Jurkat, Clone E6-1 (cell line): ENCODE data around the gene TMCC3.
A peak's percentile ranks its signal among the peaks of the same experiment; 100 is the strongest.
"Not testable (repeated sequence)": the region's sequence is repeated elsewhere in the genome, so short reads cannot be mapped to it uniquely, and the experiment has no call there.

ENCODE experiments used
- DNase-seq: peaks from one replicate; pipeline ENCODE4 v3.0.0-alpha.2; 2011; ENCODE audit warnings: low read depth, low spot score
- H3K4me3 ChIP-seq: 2 replicates; pipeline ENCODE4 v1.5.1; 2011; ENCODE audit warnings: mild to moderate bottlenecking, low read length, control low read depth, moderate library complexity

The TMCC3 gene

DNA sequence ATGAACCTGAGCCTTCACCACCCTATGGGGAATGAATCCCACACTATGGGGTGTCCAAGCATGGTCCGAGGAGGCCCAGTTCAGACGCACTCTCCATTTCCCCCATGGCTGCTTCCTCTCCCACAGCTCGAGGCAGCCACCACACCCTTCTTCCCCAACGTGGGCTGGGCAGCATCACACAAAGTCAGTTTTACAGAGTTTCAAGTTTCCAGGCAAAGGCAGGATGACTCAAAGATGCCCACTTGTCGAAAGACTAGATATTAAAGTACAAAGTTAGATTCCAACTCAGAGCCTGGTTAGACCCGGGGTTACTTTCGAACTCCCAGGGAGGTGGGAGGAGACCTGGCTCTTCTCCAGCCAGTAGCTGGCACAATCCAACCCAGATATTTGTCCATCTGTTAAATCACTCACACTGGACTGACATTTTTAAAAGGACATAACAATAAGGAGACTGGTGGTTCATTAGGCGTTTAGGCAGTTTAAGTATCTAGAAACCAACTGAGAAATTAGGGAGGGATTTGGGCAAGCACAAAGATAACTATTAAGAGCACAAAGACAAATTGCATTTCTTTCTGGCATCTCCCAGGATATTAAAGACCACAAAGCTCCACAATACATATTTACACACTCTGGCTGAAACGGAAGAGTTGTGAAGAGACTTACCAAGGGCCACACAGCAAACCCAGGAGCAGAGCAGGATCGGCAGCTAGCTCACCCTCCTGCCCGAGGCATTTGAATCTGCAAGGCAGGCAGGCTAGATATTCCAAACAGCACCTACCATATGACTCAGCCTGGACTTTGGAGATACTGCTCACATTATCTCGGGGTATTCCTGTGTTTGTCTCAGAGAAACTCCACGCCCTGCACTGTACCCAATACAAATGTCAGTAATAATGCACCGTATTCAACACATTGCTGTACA lies 34.8 kb downstream of the TMCC3 start:
- no peak overlapping the region for H3K4me3 ChIP-seq

DNA sequence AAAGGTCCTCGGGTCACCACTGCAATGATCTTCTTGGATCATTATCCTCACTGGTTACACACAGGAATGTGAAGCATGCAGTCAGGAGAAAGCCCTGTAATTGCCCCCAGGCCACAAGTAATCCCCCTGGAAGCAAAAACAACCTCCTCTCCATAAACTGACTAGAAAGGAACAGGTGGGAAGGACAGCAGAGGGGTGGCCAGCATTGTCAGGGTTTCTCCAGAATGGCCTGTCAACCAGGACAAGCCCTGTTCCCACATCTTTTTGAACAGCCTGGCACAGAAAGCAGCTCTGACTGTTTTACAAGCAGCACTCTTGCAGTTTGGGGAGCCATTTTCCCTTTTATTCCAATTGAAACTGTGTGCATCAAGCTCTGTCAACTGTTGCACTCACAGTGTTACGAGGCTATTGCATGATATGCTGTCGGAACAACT lies 36.1 kb downstream of the TMCC3 start:
- no peak overlapping the region for H3K4me3 ChIP-seq
- DNase-seq, result no peak

More for the DNA sequence above, 34.8 kb downstream of the TMCC3 start:
- no peak for DNase-seq

DNA sequence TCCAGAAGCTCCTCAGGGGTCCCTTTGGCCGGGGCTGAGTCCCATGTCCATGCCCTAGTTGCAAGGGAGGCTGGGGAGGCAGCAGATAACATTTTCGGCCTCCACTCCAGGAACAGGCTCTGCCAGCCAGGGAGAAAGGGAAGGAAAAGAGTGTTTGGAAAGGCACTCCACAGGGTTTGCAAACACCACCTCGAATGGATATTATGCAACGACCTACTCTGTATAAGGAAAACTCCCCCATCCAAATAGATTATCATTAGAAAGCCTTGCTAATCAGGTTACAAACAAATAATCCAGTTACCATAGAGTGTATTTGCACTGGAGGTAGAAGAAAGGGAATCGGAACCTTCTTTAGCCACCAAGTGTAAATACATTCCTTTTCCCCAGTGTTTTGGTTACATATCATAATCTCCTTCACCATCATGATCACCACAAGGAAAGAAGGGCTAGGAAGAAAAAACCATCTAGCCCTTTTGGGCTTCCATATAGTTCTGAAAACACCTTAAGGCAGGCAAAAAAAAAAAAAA lies 40.4 kb downstream of the TMCC3 start:
- no peak for DNase-seq
- no peak overlapping the region for H3K4me3 ChIP-seq

DNA sequence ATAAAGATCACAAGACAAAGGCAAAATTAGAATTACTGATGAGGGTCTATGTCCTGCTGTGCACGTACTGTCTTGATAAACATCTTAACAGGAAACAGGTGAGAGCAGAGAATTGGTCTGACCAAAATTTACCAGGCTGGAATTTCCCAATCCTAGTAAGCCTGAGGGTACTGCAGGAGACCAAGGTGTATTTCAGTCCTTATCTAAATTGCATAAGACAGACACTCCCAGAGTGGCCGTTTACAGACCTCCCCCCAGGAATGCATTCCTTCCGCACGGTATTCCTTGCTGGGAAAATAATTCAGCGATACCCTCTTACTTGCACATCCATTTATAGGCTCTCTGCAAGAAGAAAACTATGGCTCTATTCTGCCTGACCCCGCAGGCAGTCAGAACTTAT lies 43.5 kb downstream of the TMCC3 start:
- H3K4me3 ChIP-seq, DNase-seq: not testable (repeated sequence)

DNA sequence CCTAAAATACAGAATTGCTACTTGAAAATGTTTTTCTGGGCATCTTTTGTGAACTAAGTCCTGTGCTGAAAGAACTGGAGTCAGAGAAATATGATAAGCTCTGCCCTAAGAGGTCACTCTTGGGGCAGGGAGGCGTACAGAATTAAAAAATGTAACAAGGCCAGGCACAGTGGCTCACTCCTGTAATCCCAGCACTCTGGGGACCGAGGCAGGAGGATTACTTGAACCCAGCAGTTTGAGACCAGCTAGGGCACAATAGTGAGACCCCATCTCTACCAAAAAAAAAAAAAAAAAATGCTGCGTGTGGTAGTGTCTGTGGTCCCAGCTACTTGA lies 46.0 kb downstream of the TMCC3 start:
- no peak overlapping the region for H3K4me3 ChIP-seq
- DNase-seq, result no peak

DNA sequence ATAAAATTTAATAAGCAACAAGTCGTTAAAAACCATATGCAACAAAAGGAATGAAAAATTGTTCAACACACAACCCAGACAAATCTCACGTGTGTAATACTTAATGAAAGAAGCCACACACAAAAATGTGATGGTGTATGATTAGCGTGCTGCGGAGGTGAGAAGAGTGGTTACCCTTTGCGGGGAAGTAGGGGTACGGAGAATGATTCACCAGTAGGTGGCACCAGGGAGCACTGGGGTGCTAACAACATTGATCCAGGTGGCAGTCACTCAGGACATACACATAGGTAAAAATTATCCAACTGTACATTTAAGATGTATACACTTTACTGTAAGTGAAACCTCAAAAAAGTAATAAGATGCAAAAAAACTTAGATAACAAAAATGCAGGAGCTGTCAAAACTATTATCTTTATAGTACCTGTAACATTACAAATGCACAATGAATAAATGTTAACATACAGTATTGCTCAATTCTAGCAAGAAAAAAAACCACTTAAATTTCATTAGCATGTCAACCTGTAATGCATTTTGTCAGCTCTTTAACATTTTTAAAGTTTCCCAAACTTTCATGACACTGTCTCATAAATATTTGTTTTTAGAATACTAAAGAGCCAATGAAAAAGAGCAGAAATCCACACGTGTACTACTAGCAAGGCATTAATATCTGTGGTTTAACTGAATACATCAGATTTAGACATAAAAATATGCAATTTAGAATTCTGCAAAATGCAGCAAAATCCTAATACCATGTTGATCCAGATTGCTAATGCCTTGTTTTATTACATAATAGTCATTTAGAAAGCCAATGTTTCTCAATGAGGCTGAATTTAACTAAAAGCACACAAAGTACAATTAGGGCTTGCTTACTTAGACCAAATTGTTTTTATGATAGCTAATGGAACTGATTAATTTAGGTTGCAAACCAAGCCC lies 46.7 kb downstream of the TMCC3 start:
- peak; percentile 21 for DNase-seq
- no peak overlapping the region for H3K4me3 ChIP-seq

DNA sequence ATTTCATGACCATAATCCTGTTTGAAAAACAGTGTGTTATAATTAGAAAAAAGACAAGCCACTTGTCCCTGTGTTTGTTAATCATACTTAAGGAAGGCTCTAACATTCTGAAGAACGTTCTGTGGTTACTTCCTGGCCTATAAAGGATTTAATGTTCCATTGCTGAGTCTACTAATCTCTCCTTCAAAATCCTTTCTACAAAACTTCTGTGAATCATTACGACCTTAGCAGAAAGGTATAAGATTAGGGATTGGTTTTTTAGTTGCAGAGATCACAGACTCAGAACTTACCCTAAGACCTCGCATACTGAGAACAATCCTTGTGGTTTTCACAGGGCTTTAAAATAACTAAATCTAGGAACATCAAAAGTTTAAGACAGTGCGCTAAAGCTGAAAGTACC lies 48.3 kb downstream of the TMCC3 start:
- no peak overlapping the region for H3K4me3 ChIP-seq
- no peak for DNase-seq

DNA sequence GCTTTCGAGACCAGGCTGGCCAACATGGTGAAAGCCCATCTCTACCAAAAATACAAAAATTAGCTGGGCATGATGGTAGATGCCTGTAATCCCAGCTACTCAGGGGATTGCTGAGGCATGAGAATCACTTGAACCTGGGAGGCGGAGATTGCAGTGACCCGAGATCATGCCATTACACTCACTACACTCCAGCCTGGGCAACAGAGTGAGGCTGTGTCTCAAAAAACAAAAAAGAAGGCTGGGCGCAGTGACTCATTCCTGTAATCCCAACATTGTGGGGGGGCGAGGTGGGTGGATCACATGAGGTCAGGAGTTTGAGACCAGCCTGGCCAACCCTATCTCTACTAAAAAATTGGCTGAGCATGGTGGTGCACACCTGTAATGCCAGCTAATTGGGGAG lies 49.0 kb downstream of the TMCC3 start:
- not testable (repeated sequence) for DNase-seq, H3K4me3 ChIP-seq

DNA sequence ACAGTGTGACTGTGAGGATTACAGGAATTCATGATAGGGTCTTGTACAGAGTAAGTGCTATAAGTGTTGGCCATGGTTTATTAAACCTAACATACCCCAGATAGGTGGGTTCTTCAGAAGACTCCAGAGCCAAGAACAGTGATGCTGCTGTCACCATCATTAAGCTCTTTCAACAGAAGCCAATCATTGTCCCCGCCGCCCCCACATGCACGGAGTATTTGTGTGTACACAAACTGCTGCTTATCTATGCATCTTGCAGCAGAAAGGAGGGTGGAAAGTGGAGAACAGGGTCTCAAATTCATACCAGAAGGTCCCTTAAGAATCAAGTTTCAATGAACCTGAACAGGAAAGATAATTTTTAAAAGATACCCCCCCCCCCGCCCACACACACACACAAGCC lies 51.2 kb downstream of the TMCC3 start:
- H3K4me3 ChIP-seq, result no peak overlapping the region
- DNase-seq, result no peak

DNA sequence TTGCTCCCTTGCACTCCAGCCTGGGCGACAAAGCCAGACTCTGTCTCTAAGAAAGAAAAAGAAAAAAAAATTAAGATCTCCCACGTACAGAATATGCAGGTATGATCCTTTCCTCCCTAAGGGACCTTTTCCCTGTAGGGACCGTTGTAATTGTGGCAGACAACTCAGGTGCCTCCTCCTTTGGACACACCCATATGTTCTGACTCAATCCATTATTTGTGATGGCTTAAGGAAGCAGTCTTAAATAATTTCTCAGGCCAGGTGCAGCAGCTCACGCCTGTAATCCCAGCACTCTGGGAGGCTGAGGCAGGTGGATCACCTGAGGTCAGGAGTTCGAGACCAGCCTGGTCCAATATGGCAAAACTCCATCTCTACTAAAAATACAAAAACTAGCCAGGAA lies 53.1 kb downstream of the TMCC3 start:
- no peak overlapping the region for H3K4me3 ChIP-seq
- DNase-seq, result no peak

DNA sequence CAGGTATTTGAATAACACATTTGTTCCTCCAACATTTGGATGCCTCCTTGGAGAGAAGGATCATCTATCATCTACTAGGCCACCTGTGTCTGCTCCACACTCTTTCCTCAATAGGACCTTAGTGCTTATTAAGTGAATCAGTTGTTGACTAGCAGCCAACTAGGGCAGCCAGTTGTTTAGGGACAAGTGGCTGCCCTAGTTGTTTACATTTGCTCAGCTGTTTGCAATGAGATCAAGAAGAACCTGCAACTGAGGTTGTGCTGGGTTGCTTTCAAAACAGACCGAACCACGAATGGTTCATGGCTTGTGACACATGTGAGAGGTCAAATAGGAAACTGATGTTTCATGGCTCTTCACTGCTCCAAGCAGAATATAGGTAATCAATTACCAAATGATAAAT lies 53.8 kb downstream of the TMCC3 start:
- H3K4me3 ChIP-seq, result no peak overlapping the region
- no peak for DNase-seq

DNA sequence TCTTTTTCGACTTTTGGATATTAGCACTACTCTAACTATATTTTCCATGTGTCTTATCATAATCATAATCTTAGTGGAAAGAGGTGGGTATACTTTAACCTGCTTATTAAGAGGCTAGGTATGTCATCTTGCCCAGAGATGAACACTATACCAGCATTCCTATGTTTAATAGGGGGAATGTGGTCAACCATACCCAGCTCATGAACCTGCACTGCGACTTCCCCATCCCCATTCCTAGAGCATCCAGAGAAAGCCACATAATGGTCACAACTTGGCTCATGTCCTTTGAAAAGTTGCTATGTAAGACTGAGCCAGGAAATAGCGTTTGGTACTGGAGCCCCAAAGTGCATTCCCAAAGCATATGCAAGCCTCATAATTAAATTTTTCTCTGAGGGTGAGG lies 55.2 kb downstream of the TMCC3 start:
- DNase-seq, result no peak
- no peak overlapping the region for H3K4me3 ChIP-seq

DNA sequence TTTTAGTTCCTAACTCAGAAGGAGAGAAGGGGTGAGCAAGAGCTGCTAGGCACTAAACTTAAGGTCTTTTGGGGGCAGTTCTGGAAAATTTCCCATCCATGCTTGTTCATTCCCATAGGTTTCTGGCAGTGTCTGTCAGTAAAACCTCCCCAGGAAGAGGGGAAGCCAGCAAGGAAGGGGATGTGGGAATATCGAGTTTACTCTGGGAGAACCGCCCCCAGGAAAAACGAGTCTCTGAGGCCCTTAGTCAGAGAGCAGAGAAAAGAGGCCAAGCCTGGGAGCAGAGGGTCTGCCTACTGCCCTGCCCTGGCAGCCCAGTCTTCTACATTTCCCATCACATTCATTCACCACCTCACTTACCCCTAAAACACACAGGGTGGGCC lies 55.9 kb downstream of the TMCC3 start:
- no peak overlapping the region for H3K4me3 ChIP-seq
- DNase-seq, result no peak

DNA sequence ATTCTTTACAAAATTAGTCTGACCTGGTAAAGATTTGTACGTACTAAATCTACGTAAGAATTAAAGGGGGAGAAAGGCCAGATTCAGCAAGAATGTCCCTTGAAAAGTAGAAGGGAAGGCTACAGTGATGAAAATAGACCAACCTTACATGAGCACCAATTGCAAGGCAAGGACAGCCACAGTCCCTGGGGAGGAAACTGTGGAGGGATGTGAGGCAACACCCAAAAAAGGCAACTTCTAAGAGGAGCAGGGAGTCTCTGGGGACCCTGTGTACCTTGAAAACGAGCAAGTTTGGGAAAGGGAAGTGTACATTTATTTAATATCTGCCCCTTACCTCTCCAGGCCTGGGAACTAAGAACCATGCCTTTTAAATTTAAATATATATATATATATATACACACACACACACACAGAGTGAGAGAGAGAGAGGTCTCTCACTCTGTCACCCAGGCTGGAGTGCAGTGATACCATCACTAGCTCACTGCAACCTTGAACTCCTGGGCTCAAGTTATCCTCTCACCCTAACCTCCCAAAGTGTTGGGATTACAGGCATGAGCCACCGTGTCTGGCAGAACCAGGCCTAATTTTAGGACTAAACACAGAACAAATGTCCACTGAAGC lies 56.4 kb downstream of the TMCC3 start:
- no peak overlapping the region for H3K4me3 ChIP-seq

DNA sequence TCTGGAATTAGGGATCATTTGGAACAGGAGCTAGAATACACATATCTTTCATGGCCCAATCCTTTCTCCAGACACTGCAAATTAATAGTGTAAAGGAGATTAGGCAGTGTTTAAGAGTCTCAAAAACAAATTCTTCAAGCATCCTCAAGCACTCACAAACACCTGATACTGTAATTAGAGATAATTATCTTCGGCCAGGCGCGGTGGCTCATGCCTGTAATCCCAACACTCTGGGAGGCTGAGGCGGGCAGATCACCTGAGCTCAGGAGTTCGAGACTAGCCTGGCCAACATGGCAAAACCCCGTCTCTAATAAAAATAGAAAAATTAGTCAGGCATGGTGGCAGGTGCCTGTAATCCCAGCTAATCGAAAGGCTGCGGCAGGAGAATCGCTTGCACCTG lies 57.6 kb downstream of the TMCC3 start:
- H3K4me3 ChIP-seq, DNase-seq: not testable (repeated sequence)

More for the DNA sequence above, 56.4 kb downstream of the TMCC3 start:
- DNase-seq, result no peak

DNA sequence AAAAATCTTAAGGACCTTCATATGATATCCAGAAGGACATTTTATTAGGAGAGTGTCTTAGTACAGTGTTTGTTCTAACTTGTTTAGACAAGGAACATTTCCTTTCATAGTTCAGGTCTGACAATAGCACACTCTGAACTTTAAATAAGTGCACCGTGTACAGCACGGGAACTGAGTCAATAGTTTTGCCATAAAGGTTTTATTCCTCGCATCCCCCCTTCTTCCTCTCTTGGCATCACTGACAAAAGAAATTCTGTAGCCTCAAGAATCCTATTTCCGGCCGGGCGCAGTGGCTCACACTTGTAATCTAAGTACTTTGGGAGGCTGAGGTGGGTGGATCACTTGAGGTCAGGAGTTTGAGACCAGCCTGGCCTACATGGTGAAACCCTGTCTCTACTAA lies 58.3 kb downstream of the TMCC3 start:
- no peak for DNase-seq
- H3K4me3 ChIP-seq, result no peak overlapping the region

DNA sequence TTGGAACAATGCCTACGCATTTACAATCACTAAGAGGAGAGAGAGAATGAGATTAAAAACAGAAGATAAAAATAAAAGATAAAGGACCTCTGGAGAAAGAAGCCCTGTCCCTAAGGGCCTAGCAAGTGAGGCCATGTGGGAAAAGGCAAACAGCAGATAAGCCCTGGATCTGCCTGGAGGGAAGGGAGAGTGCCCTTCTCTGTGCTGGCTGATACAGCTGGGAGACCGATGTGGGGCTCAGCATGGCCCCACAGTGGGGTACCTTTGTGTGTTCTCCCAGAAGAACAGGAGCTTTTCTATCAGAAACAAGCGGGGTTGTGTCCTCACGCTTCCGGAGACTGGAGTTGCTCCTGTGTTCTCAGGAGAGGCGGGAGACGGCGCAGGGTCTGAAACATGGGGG lies 59.9 kb downstream of the TMCC3 start:
- H3K4me3 ChIP-seq, result no peak overlapping the region
- DNase-seq, result no peak

DNA sequence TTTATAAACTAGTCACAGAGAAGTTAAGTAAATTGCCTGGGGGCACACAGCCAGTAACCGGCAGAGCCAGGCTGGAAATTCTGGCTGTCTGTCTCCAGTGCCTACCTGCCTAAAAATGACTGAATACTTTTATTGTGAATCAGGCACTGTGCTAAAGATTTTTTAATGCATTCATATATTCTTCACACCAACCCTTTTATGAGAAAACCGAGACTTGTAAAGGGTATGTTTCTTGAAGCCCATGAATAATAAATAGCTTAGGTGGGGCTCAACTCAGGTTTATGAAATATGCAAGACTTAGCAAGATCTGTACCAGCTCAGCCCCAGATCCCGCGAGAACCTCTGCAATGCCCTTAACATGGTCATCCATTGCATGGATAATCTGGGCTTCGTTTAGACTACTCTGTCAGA lies 60.8 kb downstream of the TMCC3 start:
- no peak overlapping the region for H3K4me3 ChIP-seq
- no peak for DNase-seq

DNA sequence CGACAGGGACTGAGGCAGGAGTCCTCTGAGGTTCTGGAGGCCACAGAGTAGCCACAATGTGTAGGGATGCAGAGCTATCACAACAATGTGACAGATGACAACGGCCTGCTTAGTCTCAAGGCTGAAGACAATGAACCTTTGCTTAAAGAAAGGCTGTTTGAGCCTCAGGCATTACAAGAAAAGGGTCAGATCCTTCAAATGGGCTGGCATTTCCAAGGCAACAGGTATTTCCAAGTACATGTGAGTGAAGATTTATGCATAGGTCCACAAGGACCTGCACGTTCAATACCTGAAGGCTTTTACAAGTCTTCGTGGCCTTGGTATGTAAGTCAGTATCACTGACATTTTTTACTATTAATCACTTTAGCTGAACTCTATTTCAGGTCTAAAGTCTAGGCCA lies 62.0 kb downstream of the TMCC3 start:
- no peak overlapping the region for H3K4me3 ChIP-seq
- DNase-seq, result no peak
